HEK293 (cell line): ENCODE data around the gene STK32C.

ENCODE experiments used
- CTCF ChIA-PET: fragments of 350-600 bp; formaldehyde crosslinking; extraction: SDS; loops from one replicate; lab custom pipeline; 2021; ENCODE audit warnings: antibody characterized with exemption; lab: Yijun Ruan, JAX
- POLR2A ChIA-PET: fragments of 300-600 bp; formaldehyde crosslinking; extraction: SDS; loops from one replicate; lab custom pipeline; 2020; ENCODE audit warnings: antibody characterized with exemption, inconsistent platforms; lab: Yijun Ruan, JAX
- H3K27ac ChIP-seq: fragments of 200-500 bp; sonication (Bioruptor generic); 2 replicates; pipeline ENCODE4 v1.5.1; 2014; ENCODE audit warnings: low read depth, low read length, control low read depth, inconsistent platforms; ENCODE audit errors: extremely low read depth
- H3K36me3 ChIP-seq, 2 experiments: fragments of 200-500 bp in 1 of 2; sonication (Bioruptor generic) in 1 of 2; 1 replicate in 1 of 2; 2 replicates in 1 of 2; pipeline ENCODE4 v1.5.1; 2014 to 2017; ENCODE audit warnings: inconsistent platforms in 2 of 2, low read length in 2 of 2; ENCODE audit not compliant: control insufficient read depth in 2 of 2, insufficient read depth in 1 of 2
- H3K4me1 ChIP-seq: fragments of 200-500 bp; sonication (Bioruptor generic); 2 replicates; pipeline ENCODE4 v1.5.1; 2014; ENCODE audit warnings: mild to moderate bottlenecking, low read length, inconsistent platforms; ENCODE audit not compliant: control insufficient read depth, insufficient read depth
- H3K4me3 ChIP-seq: 2 replicates; pipeline ENCODE4 v1.5.1; 2011; ENCODE audit warnings: low read depth, mild to moderate bottlenecking, control low read depth, low read length, moderate library complexity
- H3K9me3 ChIP-seq: fragments of 200-500 bp; sonication (Bioruptor generic); 2 replicates; pipeline ENCODE4 v1.5.1; 2014; ENCODE audit warnings: low read depth, low read length, inconsistent platforms; ENCODE audit not compliant: control insufficient read depth, insufficient read depth
- GLI4 ChIP-seq: fragments of 450-650 bp; formaldehyde crosslinking; IDR thresholded peaks from 2 replicates; pipeline ENCODE4 v1.5.1; 2016; ENCODE audit warnings: missing biosample characterization, missing genetic modification characterization
- GLIS1 ChIP-seq: fragments of 450-650 bp; formaldehyde crosslinking; IDR thresholded peaks from 2 replicates; pipeline ENCODE4 v1.5.1; 2016; ENCODE audit warnings: missing biosample characterization, missing genetic modification characterization
- MZF1 ChIP-seq: fragments of 450-650 bp; formaldehyde crosslinking; IDR thresholded peaks from 2 replicates; pipeline ENCODE4 v1.5.1; 2017; ENCODE audit warnings: missing biosample characterization, missing genetic modification characterization, borderline replicate concordance
- REST ChIP-seq: fragments of 450-650 bp; formaldehyde crosslinking; IDR thresholded peaks from 2 replicates; pipeline ENCODE4 v1.5.1; 2016; ENCODE audit warnings: missing biosample characterization, missing genetic modification characterization
- TCF7L2 ChIP-seq: IDR thresholded peaks from 2 replicates; pipeline ENCODE4 v1.6.1; 2011; ENCODE audit warnings: low read depth, mild to moderate bottlenecking, inconsistent platforms, low read length, moderate library complexity, borderline replicate concordance
- ZBTB1 ChIP-seq: fragments of 450-650 bp; formaldehyde crosslinking; IDR thresholded peaks from 2 replicates; pipeline ENCODE4 v1.5.1; 2016; ENCODE audit warnings: missing biosample characterization, missing genetic modification characterization
- ZBTB7A ChIP-seq: fragments of 450-650 bp; formaldehyde crosslinking; IDR thresholded peaks from 2 replicates; pipeline ENCODE4 v1.5.1; 2016; ENCODE audit warnings: low read depth, missing biosample characterization, missing genetic modification characterization
- ZFP3 ChIP-seq: fragments of 450-650 bp; formaldehyde crosslinking; IDR thresholded peaks from 2 replicates; pipeline ENCODE4 v1.5.1; 2016; ENCODE audit warnings: low read depth, missing biosample characterization, missing genetic modification characterization
- ZNF146 ChIP-seq: fragments of 450-650 bp; formaldehyde crosslinking; IDR thresholded peaks from 2 replicates; pipeline ENCODE4 v1.5.1; 2016; ENCODE audit warnings: missing biosample characterization, missing genetic modification characterization
- ZNF148 ChIP-seq: fragments of 450-650 bp; formaldehyde crosslinking; IDR thresholded peaks from 2 replicates; pipeline ENCODE4 v1.5.0; 2017; ENCODE audit warnings: missing biosample characterization, missing genetic modification characterization, borderline replicate concordance
- ZNF174 ChIP-seq: fragments of 450-650 bp; formaldehyde crosslinking; IDR thresholded peaks from 2 replicates; pipeline ENCODE4 v1.5.0; 2017; ENCODE audit warnings: missing biosample characterization, mild to moderate bottlenecking, missing genetic modification characterization
- ZNF239 ChIP-seq: fragments of 450-650 bp; formaldehyde crosslinking; IDR thresholded peaks from 2 replicates; pipeline ENCODE4 v1.5.1; 2016; ENCODE audit warnings: missing biosample characterization, missing genetic modification characterization
- ZNF354C ChIP-seq: fragments of 450-650 bp; formaldehyde crosslinking; IDR thresholded peaks from 2 replicates; pipeline ENCODE4 v1.5.1; 2016; ENCODE audit warnings: missing biosample characterization, missing genetic modification characterization, low read depth, borderline replicate concordance
- ZNF473 ChIP-seq: fragments of 450-650 bp; formaldehyde crosslinking; IDR thresholded peaks from 2 replicates; pipeline ENCODE4 v1.5.1; 2017; ENCODE audit warnings: missing biosample characterization, missing genetic modification characterization
- ZNF48 ChIP-seq: fragments of 450-650 bp; formaldehyde crosslinking; IDR thresholded peaks from 2 replicates; pipeline ENCODE4 v1.5.1; 2016; ENCODE audit warnings: missing biosample characterization, missing genetic modification characterization
- ZNF639 ChIP-seq: fragments of 450-650 bp; formaldehyde crosslinking; IDR thresholded peaks from 2 replicates; pipeline ENCODE4 v1.5.1; 2016; ENCODE audit warnings: missing biosample characterization, missing genetic modification characterization
- ZNF777 ChIP-seq: fragments of 450-650 bp; formaldehyde crosslinking; IDR thresholded peaks from 2 replicates; pipeline ENCODE4 v1.5.1; 2017; ENCODE audit warnings: missing biosample characterization, missing genetic modification characterization, borderline replicate concordance
- ZNF830 ChIP-seq: fragments of 450-650 bp; IDR thresholded peaks from 2 replicates; pipeline ENCODE4 v1.5.0; 2018; ENCODE audit warnings: missing biosample characterization, missing genetic modification characterization, low read depth, mild to moderate bottlenecking, moderate library complexity
- ZSCAN23 ChIP-seq: fragments of 450-650 bp; formaldehyde crosslinking; IDR thresholded peaks from 2 replicates; pipeline ENCODE4 v1.5.1; 2016; ENCODE audit warnings: missing biosample characterization, missing genetic modification characterization

STK32C gene

DNA sequence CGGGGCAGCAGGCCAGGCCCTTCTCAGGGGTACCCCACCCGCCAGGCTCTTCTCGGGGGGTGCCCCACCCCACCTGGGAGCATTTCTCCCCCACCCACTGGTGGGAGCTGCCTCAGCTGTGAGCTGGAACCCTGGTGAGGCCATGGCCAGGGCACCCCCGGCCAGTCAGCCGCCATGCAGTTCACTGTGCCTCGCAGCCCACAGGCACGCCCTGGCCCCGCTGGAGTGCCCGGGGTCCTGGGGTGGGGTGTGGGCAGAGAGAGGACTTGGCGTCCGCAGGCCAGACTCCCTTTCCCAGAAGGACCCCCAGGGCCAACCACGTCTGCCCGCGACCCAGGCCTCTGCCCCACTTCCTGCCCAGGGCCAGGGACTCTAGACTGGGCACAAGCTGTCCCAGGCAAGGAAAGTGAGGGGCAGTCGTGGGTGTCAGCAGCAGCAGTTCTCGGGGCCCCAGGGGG is 107.9 kb downstream of the STK32C start (continued):
- TF ChIP-seq ZNF148 (tag by site-specific recombination) = no peak
- TF ChIP-seq ZBTB7A = no peak
- TF ChIP-seq ZFP3 (tag by site-specific recombination) = no peak

DNA sequence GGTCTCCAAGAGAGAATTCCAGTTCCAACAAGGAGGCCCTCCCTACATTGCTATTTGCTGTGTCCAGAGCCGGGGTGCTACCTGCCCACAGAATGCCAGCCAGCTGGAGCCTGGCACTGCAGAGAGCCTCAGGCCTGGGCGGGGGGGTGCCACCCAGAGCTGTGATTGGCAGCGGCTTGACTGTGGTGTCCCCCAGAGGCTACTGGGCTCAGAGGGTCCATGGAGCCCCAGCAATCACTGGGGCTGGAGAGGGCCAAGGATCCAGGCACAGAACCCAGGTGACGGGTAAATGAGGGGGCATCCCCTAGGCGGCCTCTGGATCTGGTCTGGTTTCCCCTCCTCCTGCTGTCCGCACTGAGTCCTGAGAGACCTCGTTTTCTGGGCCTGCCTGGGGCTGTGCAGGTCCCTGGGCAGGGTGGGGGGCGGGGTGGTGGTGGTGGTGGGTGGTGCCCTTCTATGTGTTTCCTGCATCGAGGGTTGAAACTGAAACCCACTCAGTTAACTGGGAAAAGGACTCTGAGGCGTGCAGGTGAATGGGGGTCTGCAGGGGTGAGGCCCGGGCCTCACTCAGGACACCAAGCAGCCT is 108.4 kb downstream of the STK32C start:
- ChIA-PET POLR2A (no interaction called here), CTCF (interaction anchor here (0.6 kb wide), 1 partner anchor 248 kb away, joined by 3 read pairs; no protein-coding TSS in a partner anchor)
- H3K4me3 ChIP-seq = no peak overlapping the region
- no peak overlapping the region for H3K27ac ChIP-seq
- H3K9me3 ChIP-seq = no peaks in the 10 kb centered on the region
- no peak for TF ChIP-seq MZF1 (tag by site-specific recombination)
- TF ChIP-seq ZNF146 (tag by site-specific recombination) = no peak
- no peak for TF ChIP-seq ZNF777 (tag by site-specific recombination)
- TF ChIP-seq ZNF239 (tag by site-specific recombination) = no peak
- TF ChIP-seq ZNF830 = no peak
- TF ChIP-seq ZNF354C = no peak
- no peak for TF ChIP-seq TCF7L2
- no peak for TF ChIP-seq GLI4 (tag by site-specific recombination)
- TF ChIP-seq ZNF48 (tag by site-specific recombination) = no peak
- TF ChIP-seq ZNF473 (tag by site-specific recombination) = no peak
- TF ChIP-seq ZNF639 (tag by site-specific recombination) = no peak
- TF ChIP-seq ZSCAN23 (tag by site-specific recombination) = no peak
- TF ChIP-seq ZNF174 (tag by site-specific recombination) = no peak
- no peak for TF ChIP-seq GLIS1 (tag by site-specific recombination)
- no peak for TF ChIP-seq REST
- no peak for TF ChIP-seq ZBTB1 (tag by site-specific recombination)
- no peaks in the 10 kb centered on the region for H3K36me3 ChIP-seq
- no peaks in the 10 kb centered on the region for H3K4me1 ChIP-seq
